GM12878 (cell line): ENCODE measurements around the gene SRGAP2. TPM values are rescaled to one million over a fixed set of nuclear protein-coding genes. Genes with fewer than 3 reads are reported as not detected.
"Not testable (repeated sequence)": the region's sequence is repeated elsewhere in the genome, so short reads cannot be mapped to it uniquely, and the experiment has no call there.

Experiments used
- ATAC-seq: fragments of 200-7000 bp; cut with Tn5 transposase; 3 replicates; pipeline ENCODE4 v1.9.1; 2020; ENCODE audit warnings: mild to moderate bottlenecking, moderate library complexity
- BruUV-seq: library from RNA; stranded (reverse); fragments of 400-500 nt; replicated peaks from 2 replicates; lab custom pipeline; 2021; lab: Mats Ljungman, UMichigan
- CTCF ChIA-PET: fragments of 300-600 bp; sonication (Branson Sonifier 250); formaldehyde crosslinking; extraction: SDS; loops from one replicate; lab custom pipeline; 2021; ENCODE audit warnings: inconsistent platforms; lab: Yijun Ruan, JAX
- POLR2A ChIA-PET: fragments of 350-600 bp; formaldehyde crosslinking; extraction: SDS; loops from one replicate; lab custom pipeline; 2021; ENCODE audit warnings: inconsistent platforms; lab: Charles Lee
- RAD21 ChIA-PET: fragments of 300-600 bp; sonication (Branson Sonifier 250); formaldehyde crosslinking; loops from one replicate; lab custom pipeline; 2023; ENCODE audit warnings: antibody characterized with exemption; ENCODE audit not compliant: unreplicated experiment; lab: Charles Lee
- SMC1A ChIA-PET: fragments of 300-600 bp; sonication (Branson Sonifier 250); formaldehyde crosslinking; loops from one replicate; lab custom pipeline; 2023; ENCODE audit not compliant: unreplicated experiment, uncharacterized antibody; lab: Charles Lee
- DNase-seq: peaks from one replicate; pipeline ENCODE4 v3.0.0-alpha.2; 2011; ENCODE audit warnings: low read depth, low spot score
- FAIRE-seq: peaks from 3 replicates; lab custom pipeline; 2011; peaks lifted over from hg19 to GRCh38; lab: Jason Lieb, UNC
- H2AFZ ChIP-seq: 2 replicates; pipeline ENCODE4 v1.6.0; 2011; ENCODE audit warnings: low read depth, low read length, control low read depth; ENCODE audit not compliant: control insufficient read depth
- H3K27ac ChIP-seq: 2 replicates; pipeline ENCODE4 v1.5.1; 2011; ENCODE audit warnings: control low read depth; ENCODE audit not compliant: control insufficient read depth, insufficient read depth
- H3K27me3 ChIP-seq, 2 experiments: replicated peaks in 1 of 2; 2 replicates each; pipeline versions ENCODE4 v1.6.0 to v1.6.1; 2011; ENCODE audit warnings: low read length in 1 of 2; ENCODE audit not compliant: control insufficient read depth in 2 of 2, insufficient read depth in 2 of 2
- H3K36me3 ChIP-seq, 2 experiments: 2 replicates each; pipeline ENCODE4 v1.5.1; 2011; ENCODE audit warnings: low read length in 1 of 2; ENCODE audit not compliant: control insufficient read depth in 2 of 2, insufficient read depth in 2 of 2
- H3K4me1 ChIP-seq: 2 replicates; pipeline ENCODE4 v1.6.1; 2011; ENCODE audit warnings: mild to moderate bottlenecking, low read length, moderate library complexity, mixed read lengths; ENCODE audit not compliant: control insufficient read depth, insufficient read depth
- H3K4me2 ChIP-seq: 2 replicates; pipeline ENCODE4 v1.6.0; 2011; ENCODE audit warnings: control low read depth; ENCODE audit not compliant: control insufficient read depth, insufficient read depth
- H3K4me3 ChIP-seq: fragments of 200-600 bp; sonication (generic); 2 replicates; pipeline ENCODE4 v1.5.1; 2016
- H3K79me2 ChIP-seq: 2 replicates; pipeline ENCODE4 v1.6.0; 2011; ENCODE audit warnings: low read length; ENCODE audit not compliant: control insufficient read depth, insufficient read depth
- H3K9ac ChIP-seq: 2 replicates; pipeline ENCODE4 v1.8.0; 2011; ENCODE audit warnings: low read length, control low read depth, mixed read lengths; ENCODE audit not compliant: control insufficient read depth, insufficient read depth
- H3K9me3 ChIP-seq: replicated peaks from 3 replicates; pipeline ENCODE4 v1.5.1; 2011; ENCODE audit warnings: mild to moderate bottlenecking, low read length; ENCODE audit not compliant: control insufficient read depth, insufficient read depth
- H4K20me1 ChIP-seq: 2 replicates; pipeline ENCODE4 v1.6.0; 2011; ENCODE audit not compliant: control insufficient read depth, insufficient read depth
- WGBS: methylation state at CpG from one replicate; pipeline ENCODE4 v1.1.6; 2016; ENCODE audit warnings: low lambda C conversion rate; ENCODE audit not compliant: insufficient replicate concordance, insufficient coverage; ENCODE audit errors: missing lambda C conversion rate; 5-methylcytosine and 5-hydroxymethylcytosine counted together
- in situ Hi-C: fragments of 300-500 bp; cut with MboI; formaldehyde crosslinking; loops from 9 replicates; pipeline ENCODE4 v1.14.3; 2018; ENCODE audit warnings: mixed read lengths
- intact Hi-C: fragments of 100-400 bp; cut with micrococcal nuclease; formaldehyde crosslinking; loops from one replicate; pipeline ENCODE4 v1.14.2; 2022; ENCODE audit not compliant: unreplicated experiment
- polyA plus RNA-seq, 11 experiments: library from polyadenylated mRNA; depleted of rRNA in 4 of 11; unstranded in 6 of 11; stranded (reverse) in 5 of 11; fragments of >200 nt; fragmentation: Nextera tagmentation in 4 of 11; fragmentation: Illumina TruSeq in 1 of 11; extraction: Ambion mirVana in 4 of 11; extraction: Trizol in 1 of 11; gene quantifications; 1 replicate in 1 of 11; 2 replicates in 10 of 11; pipeline versions ENCODE4 v1.2.1 to v1.2.3, GENCODE V29; 2011 to 2016; ENCODE audit warnings: inconsistent platforms in 2 of 11, missing spikeins in 2 of 11, low read depth in 1 of 11
- total RNA-seq, 4 experiments: library from RNA; depleted of rRNA in 3 of 4; stranded (reverse); fragments of >200 nt in 3 of 4; fragmentation: Illumina TruSeq in 1 of 4; extraction: Trizol in 1 of 4; gene quantifications; 2 replicates each; pipeline versions ENCODE4 v1.2.1 to v1.2.3, GENCODE V29; 2013 to 2021

SRGAP2 gene
- total and polyA plus RNA-seq, 10 of the 15 experiments (the other 5 are each of a cell fraction or from before 2014, with no cell fraction given): 1.2 to 15.0 (median 7.6) TPM

DNA sequence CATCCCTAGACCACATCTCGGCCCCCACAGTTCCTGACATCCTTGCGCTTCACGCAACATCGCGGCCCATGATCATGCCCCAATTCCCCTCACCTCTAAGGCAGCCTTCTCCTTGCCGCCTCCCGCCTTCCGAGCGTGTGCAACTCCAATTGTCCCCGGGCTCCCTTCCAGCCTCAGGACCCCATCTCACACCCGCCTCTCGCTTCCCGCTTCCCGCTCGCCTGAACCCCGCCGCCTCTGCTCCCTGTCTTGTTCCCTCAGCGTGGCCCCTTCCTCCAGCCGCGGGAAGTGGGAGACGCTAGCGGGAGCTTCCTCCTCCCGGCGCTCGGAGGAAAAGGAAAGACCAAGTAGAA lies 794 bp downstream of the SRGAP2 start:
- H3K4me1 ChIP-seq, BruUV-seq, H3K79me2 ChIP-seq, H4K20me1 ChIP-seq, H2AFZ ChIP-seq, FAIRE-seq, DNase-seq, H3K9me3 ChIP-seq, H3K4me3 ChIP-seq, ATAC-seq, SMC1A ChIA-PET, intact Hi-C loops, H3K9ac ChIP-seq, CTCF ChIA-PET, H3K27ac ChIP-seq, POLR2A ChIA-PET, H3K27me3 ChIP-seq, RAD21 ChIA-PET, H3K36me3 ChIP-seq, in situ Hi-C loops: not testable (repeated sequence)
- H3K4me2 ChIP-seq: 0 out of 2 replicates have a peak overlapping the region, but pooled peaks have one; percentile 25
- WGBS: no CpG with 5 or more reads among the region's 25 CpGs

DNA sequence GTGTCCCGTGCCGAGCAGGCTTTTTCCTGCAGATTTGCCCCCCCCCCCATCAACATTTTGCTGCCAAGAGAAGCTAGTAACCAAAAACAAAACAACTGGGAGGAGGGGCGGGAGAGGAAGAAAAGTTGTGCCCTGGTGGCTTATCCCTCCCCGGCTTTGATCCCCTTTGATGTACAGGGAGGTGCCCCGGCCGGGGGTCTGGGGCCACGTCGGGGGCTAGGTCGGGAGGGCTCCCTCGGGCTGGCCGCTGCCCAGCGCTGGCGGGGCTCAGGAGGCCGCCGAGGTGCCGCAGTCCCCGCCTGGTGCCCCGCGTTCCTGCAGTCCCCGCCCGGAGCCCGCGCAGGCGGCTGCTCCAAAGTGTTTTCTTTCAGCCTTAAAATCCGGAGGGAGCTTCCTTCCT lies 1.5 kb downstream of the SRGAP2 start:
- in situ Hi-C loops: not testable (repeated sequence)

DNA sequence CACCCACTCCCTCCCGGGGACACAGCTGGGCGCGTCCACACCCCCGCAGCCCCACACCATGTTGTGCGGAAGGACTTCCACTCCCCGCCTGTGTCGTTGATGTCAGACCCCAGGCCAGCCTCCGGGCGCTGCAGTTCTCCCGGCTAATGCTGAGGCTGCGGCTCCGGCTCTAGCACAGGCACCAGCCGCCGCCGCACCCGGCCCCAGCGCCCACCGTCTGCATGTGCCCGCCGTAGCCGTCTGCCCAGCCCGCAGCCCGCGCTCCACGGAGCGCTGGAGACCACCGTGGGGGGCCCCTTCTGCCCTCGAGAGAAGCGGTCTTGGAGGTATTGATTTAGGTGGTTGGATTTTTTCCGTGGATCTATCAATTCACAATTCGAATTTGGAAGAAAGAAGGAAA lies 2.2 kb downstream of the SRGAP2 start:
- intact Hi-C loops, RAD21 ChIA-PET, H3K9me3 ChIP-seq, ATAC-seq, H2AFZ ChIP-seq, H3K79me2 ChIP-seq, in situ Hi-C loops, DNase-seq, H3K36me3 ChIP-seq, H3K4me1 ChIP-seq, H3K4me3 ChIP-seq, H3K27ac ChIP-seq, BruUV-seq, H3K9ac ChIP-seq, H4K20me1 ChIP-seq, FAIRE-seq, SMC1A ChIA-PET, H3K27me3 ChIP-seq, CTCF ChIA-PET, H3K4me2 ChIP-seq, POLR2A ChIA-PET: not testable (repeated sequence)
- no CpG with 5 or more reads among the region's 31 CpGs for WGBS

More for the DNA sequence above, 1.5 kb downstream of the SRGAP2 start:
- WGBS: 1% methylated on average over 17 of the region's 25 CpGs
- H3K36me3 ChIP-seq, H3K79me2 ChIP-seq, H3K4me1 ChIP-seq, RAD21 ChIA-PET, BruUV-seq, DNase-seq, H2AFZ ChIP-seq, H3K9me3 ChIP-seq, H3K27me3 ChIP-seq, H3K4me2 ChIP-seq, FAIRE-seq, POLR2A ChIA-PET, intact Hi-C loops, H4K20me1 ChIP-seq, H3K4me3 ChIP-seq, H3K27ac ChIP-seq, SMC1A ChIA-PET, ATAC-seq, H3K9ac ChIP-seq, CTCF ChIA-PET: not testable (repeated sequence)

DNA sequence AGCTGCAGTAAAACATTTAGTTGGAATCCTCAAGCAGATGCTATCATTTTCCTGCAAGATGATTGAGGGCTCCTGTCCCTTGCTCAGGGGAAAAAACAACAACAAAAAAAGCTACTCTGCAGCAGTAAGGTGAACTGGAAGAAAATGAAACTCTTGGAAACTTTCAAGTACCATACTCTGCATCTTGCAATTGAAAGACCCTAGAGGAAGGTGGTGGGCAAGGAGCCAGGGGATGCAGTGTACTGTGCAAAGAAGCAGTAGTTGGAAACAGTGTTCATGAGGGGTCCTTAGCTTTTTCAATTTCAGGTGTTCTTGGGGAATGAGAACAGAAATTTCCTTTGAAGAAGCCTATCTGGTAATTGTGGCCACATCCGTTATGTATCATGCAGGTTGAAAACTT lies 7.5 kb downstream of the SRGAP2 start:
- ATAC-seq, FAIRE-seq, H3K4me3 ChIP-seq, SMC1A ChIA-PET, H3K9me3 ChIP-seq, H3K79me2 ChIP-seq, H3K27ac ChIP-seq, DNase-seq, H3K4me1 ChIP-seq, H3K4me2 ChIP-seq, H2AFZ ChIP-seq, H3K27me3 ChIP-seq, BruUV-seq, H3K36me3 ChIP-seq, H3K9ac ChIP-seq, CTCF ChIA-PET, POLR2A ChIA-PET, H4K20me1 ChIP-seq, intact Hi-C loops, RAD21 ChIA-PET, in situ Hi-C loops: not testable (repeated sequence)
- no CpG with 5 or more reads among the region's 1 CpG for WGBS
